Measurements from ENCODE around the gene TRPV5.

The TRPV5 gene

GRCh38 chr7:142896151-142896550, 37.4 kb downstream of the TRPV5 start:
- TF ChIP-seq CTCF (conservative IDR thresholded peaks at IDR 0.05; ENCODE audit: low read length) = no peak

DNA sequence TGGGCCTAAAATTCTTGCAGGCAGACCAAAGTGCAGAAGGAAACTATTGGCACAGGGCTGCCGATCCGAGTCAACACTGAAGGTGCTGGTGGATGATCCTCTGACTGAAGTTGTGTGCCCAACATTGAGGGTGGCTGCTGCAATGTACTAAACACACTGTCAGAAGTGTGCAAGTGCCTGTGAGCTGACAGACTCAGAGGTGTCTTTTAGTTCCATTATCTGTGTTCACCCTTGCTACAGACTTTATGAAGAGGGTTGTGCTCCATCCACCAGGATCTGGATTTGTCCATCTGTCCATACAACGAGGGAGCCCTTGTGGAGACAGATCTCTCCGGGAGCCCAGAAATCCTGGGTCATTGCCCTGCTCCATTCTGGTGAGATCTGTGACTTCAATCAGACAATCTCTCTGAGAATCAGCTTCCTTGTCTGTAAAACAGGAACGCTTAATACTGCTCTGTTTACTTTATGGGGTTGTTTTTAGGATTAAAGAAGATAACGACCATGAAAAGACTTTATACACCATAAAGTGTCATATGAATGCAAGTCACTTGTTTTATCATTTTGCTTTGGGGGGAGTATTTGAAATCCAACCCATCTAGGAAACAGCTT, 38.5 kb downstream of the TRPV5 start:
- H3K4me3 ChIP-seq (ENCODE audit: low read length) = no peak overlapping the region
- DNase-seq (ENCODE audit: low read depth) = no peak
- no peak for TF ChIP-seq CTCF (conservative IDR thresholded peaks at IDR 0.05; ENCODE audit: low read length)

More at GRCh38 chr7:142896151-142896550, 37.4 kb downstream of the TRPV5 start:
- no peak for DNase-seq (ENCODE audit: low read depth)
- no peak overlapping the region for H3K4me3 ChIP-seq (ENCODE audit: low read length)

GRCh38 chr7:142894112-142894984, 39.2 kb downstream of the TRPV5 start:
- no peak for DNase-seq (ENCODE audit: low read depth)
- no peak for TF ChIP-seq CTCF (conservative IDR thresholded peaks at IDR 0.05; ENCODE audit: low read length)

GRCh38 chr7:142892951-142893350, 40.6 kb downstream of the TRPV5 start:
- no peak for TF ChIP-seq CTCF (conservative IDR thresholded peaks at IDR 0.05; ENCODE audit: low read length)
- no peak for DNase-seq (ENCODE audit: low read depth)
- H3K4me3 ChIP-seq (ENCODE audit: low read length) = no peak overlapping the region

More at GRCh38 chr7:142894112-142894984, 39.2 kb downstream of the TRPV5 start:
- H3K4me3 ChIP-seq (ENCODE audit: low read length) = no peak overlapping the region

DNA sequence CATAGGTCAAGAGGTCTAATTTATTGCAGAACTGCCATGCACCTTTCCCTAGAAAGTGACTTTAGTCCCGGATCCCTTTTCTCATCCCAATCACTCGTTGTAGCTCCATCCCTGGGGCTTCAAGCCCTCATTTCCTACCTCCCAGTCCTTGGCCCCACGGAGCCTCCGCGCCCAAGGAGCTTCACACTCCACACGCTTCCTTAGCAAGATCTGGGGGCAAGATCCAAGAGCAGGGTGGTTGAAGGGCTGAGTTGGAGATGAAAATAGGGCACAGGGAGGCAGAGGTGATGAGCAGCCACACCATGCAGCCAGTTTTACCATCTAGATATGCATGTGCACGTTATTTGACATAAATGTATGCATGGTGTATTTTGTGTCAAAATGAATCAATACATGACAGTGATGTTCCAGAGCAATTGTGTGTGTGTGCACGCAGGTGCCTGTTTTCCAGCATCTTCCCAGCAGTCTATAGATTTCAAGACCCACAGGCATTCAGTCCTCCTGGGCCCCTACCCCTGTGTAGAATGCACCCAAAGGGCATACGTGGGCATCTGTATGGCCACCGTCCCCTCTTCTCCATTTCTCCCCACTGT, 42.0 kb downstream of the TRPV5 start:
- H3K4me3 ChIP-seq (ENCODE audit: low read length) = no peak overlapping the region

GRCh38 chr7:142890874-142891485, 42.6 kb downstream of the TRPV5 start:
- TF ChIP-seq CTCF (conservative IDR thresholded peaks at IDR 0.05; ENCODE audit: low read length) = no peak
- DNase-seq (ENCODE audit: low read depth) = no peak
- no peak overlapping the region for H3K4me3 ChIP-seq (ENCODE audit: low read length)

More for the DNA sequence above, 42.0 kb downstream of the TRPV5 start:
- no peak for TF ChIP-seq CTCF (conservative IDR thresholded peaks at IDR 0.05; ENCODE audit: low read length)
- DNase-seq (ENCODE audit: low read depth) = no peak
